ENCODE data around the gene PTPRE. TPM values are rescaled to one million over a fixed set of nuclear protein-coding genes. Genes with fewer than 3 reads are reported as not detected.

The PTPRE gene
- total RNA-seq, 1 experiment from 2014 or later: 12.3 TPM

GRCh38 chr10:127907411-127908105 lies 655 bp downstream of the PTPRE start:
- intact Hi-C loops (cut with micrococcal nuclease): no loop called here
- Histone ChIP-seq H3K4me3 (replicated peaks in 1 of 2; ENCODE audit: low read depth in 1 of 2, low read length in 2 of 2) (peak overlapping the region; percentile 44 to 62), H3K4me2 (ENCODE audit: low read length) (peak overlapping the region; percentile 80), H3K36me3 (ENCODE audit: control insufficient read depth in 1 of 2, insufficient read depth in 2 of 2, low read length in 2 of 2) (no peaks in the 10 kb centered on the region), H4K20me1 (ENCODE audit: insufficient read depth) (no peaks in the 10 kb centered on the region), H3K27me3 (ENCODE audit: insufficient read depth, low read length) (no peaks in the 10 kb centered on the region), H3K4me1 (ENCODE audit: control insufficient read depth in 1 of 2, insufficient read depth in 2 of 2, low read length in 2 of 2) (peaks cover 25 to 46% of the 10 kb centered on the region in 2 experiments), H3K9ac (ENCODE audit: low read length) (peak overlapping the region; percentile 61), H3K9me3 (ENCODE audit: control insufficient read depth in 1 of 2, insufficient read depth in 1 of 2, low read depth in 1 of 2, low read length in 2 of 2) (no peaks in the 10 kb centered on the region), H2AFZ (ENCODE audit: low read depth, low read length, poor library complexity, severe bottlenecking) (no peak overlapping the region), H3K9me2 (ENCODE audit: insufficient read depth) (no peaks in the 10 kb centered on the region), H3K79me2 (ENCODE audit: insufficient read depth, low read length) (no peaks in the 10 kb centered on the region), H3K27ac (ENCODE audit: low read depth, low read length) (peak overlapping the region; percentile 56; the same call in 1 of the 2 replicates)
- peak; percentile 7; the same call in 1 of the 2 replicates for ATAC-seq
- no peak for DNase-seq (ENCODE audit: low read depth, low spot score)
- BruUV-seq (replicated peaks): no TSS peak
- ChIA-PET RAD21 (ENCODE audit: low non-redundant PET in 1 of 2, low total read pairs in 2 of 2, uncharacterized antibody in 2 of 2, unreplicated experiment in 2 of 2) (interaction anchor here (0.6 to 2.5 kb wide), 9 partner anchors 54 to 162 kb away, joined by 3 to 20 read pairs (median 4); no protein-coding TSS in a partner anchor), POLR2A (interaction anchor here (1.0 to 1.8 kb wide), 3 partner anchors 102 to 162 kb away, joined by 3 to 11 read pairs (median 5); no protein-coding TSS in a partner anchor), CTCF (interaction anchor here (0.5 to 3.1 kb wide), 22 partner anchors 13 to 304 kb away, joined by 3 to 69 read pairs (median 4); no protein-coding TSS in a partner anchor)
- TF ChIP-seq SP1 (IDR thresholded peaks at IDR 0.05; ENCODE audit: low read depth): no peak
- TF ChIP-seq EGR1 (IDR thresholded peaks at IDR 0.05; ENCODE audit: low read depth): no peak
- TF ChIP-seq CBX3 (IDR thresholded peaks at IDR 0.05; ENCODE audit: low read depth): no peak
- TF ChIP-seq SRF (IDR thresholded peaks at IDR 0.05; ENCODE audit: low read depth): no peak
- no peak for TF ChIP-seq FOSL1 (IDR thresholded peaks at IDR 0.05; ENCODE audit: low read depth)
- TF ChIP-seq POLR2AphosphoS5 (IDR thresholded peaks at IDR 0.05; ENCODE audit: low read depth, low read length): no peak
- no peak for TF ChIP-seq MAX (IDR thresholded peaks at IDR 0.05)
- no peak for TF ChIP-seq EZH2phosphoT487 (IDR thresholded peaks at IDR 0.05; ENCODE audit: borderline replicate concordance)
- TF ChIP-seq TCF7L2 (IDR thresholded peaks at IDR 0.05; ENCODE audit: borderline replicate concordance, extremely low read depth, insufficient read depth, insufficient read length): no peak
- TF ChIP-seq ATF3 (IDR thresholded peaks at IDR 0.05): no peak
- TF ChIP-seq POLR2A (IDR thresholded peaks at IDR 0.05; ENCODE audit: borderline replicate concordance, extremely low read depth, insufficient read depth, insufficient read length): no peak
- TF ChIP-seq CTCF (IDR thresholded peaks at IDR 0.05 in 2 of 3, conservative IDR thresholded peaks at IDR 0.05 in 1 of 3; ENCODE audit: borderline replicate concordance in 1 of 3, insufficient read depth in 1 of 3, low read depth in 2 of 3, low read length in 2 of 3): no peak
- TF ChIP-seq ZNF274 (IDR thresholded peaks at IDR 0.05; ENCODE audit: low read depth, low read length): no peak
- no peak for TF ChIP-seq ELF1 (IDR thresholded peaks at IDR 0.05; ENCODE audit: borderline replicate concordance, low read depth)
- TF ChIP-seq JUND (IDR thresholded peaks at IDR 0.05): no peak
- TF ChIP-seq CEBPB (IDR thresholded peaks at IDR 0.05; ENCODE audit: low read depth): no peak
- no peak for TF ChIP-seq RAD21 (IDR thresholded peaks at IDR 0.05; ENCODE audit: low read depth)
- no peak for TF ChIP-seq ZBTB33 (IDR thresholded peaks at IDR 0.05; ENCODE audit: extremely low read depth, insufficient replicate concordance, low read length)
- TF ChIP-seq YY1 (IDR thresholded peaks at IDR 0.05; ENCODE audit: extremely low read depth, insufficient replicate concordance, low read depth, low read length): no peak
- TF ChIP-seq SIN3A (IDR thresholded peaks at IDR 0.05; ENCODE audit: low read depth): no peak

Data from HCT116 (cell line).